ENCODE measurements around the gene OR2L13.

The OR2L13 gene

GRCh38 chr1:248094884-248095283 is at the start of gene OR2L13:
Gene OR2L13, plus strand, starts transcription at chr1:248095184. Its CDS starts 4,192 bp downstream, at chr1:248099376.
- no peaks in the 10 kb centered on the region for H3K9me3 ChIP-seq (ENCODE audit: control insufficient read depth, low read length)
- no peaks in the 10 kb centered on the region for H3K27me3 ChIP-seq (ENCODE audit: control insufficient read depth, insufficient read depth, low read length)
- no peak within 1 kb of the TSS for H3K9ac ChIP-seq
- H3K4me2 ChIP-seq (ENCODE audit: low read length) = no peak within 1 kb of the TSS
- no peaks in the 10 kb centered on the region for H3K36me3 ChIP-seq (ENCODE audit: control insufficient read depth, insufficient read depth, low read length)
- H2AFZ ChIP-seq = no peak within 1 kb of the TSS
- no peaks in the 10 kb centered on the region for H3K4me1 ChIP-seq
- no peak within 1 kb of the TSS for H3K27ac ChIP-seq
- no peaks in the 10 kb centered on the region for H3K79me2 ChIP-seq
- no peak within 1 kb of the TSS for H3K4me3 ChIP-seq (ENCODE audit: low read depth, low read length)
- no peak for TF ChIP-seq CTCF (IDR thresholded peaks at IDR 0.05)

- no peak overlapping the region for H3K9ac ChIP-seq
- H3K36me3 ChIP-seq (ENCODE audit: control insufficient read depth, insufficient read depth, low read length) = no peaks in the 10 kb centered on the region
- H3K9me3 ChIP-seq (ENCODE audit: control insufficient read depth, low read length) = no peaks in the 10 kb centered on the region
- H3K4me1 ChIP-seq = no peaks in the 10 kb centered on the region
- TF ChIP-seq CTCF (IDR thresholded peaks at IDR 0.05) = no peak
- no peak overlapping the region for H2AFZ ChIP-seq
- no peak overlapping the region for H3K4me2 ChIP-seq (ENCODE audit: low read length)
- H3K4me3 ChIP-seq (ENCODE audit: low read depth, low read length) = no peak overlapping the region
- H3K27ac ChIP-seq = no peak overlapping the region
- no peaks in the 10 kb centered on the region for H3K27me3 ChIP-seq (ENCODE audit: control insufficient read depth, insufficient read depth, low read length)
- no peaks in the 10 kb centered on the region for H3K79me2 ChIP-seq
These were observed 49.8 kb upstream of the OR2L13 start for GRCh38 chr1:248045209-248045608.

- H3K4me3 ChIP-seq (ENCODE audit: low read depth, low read length) = no peak within 1 kb of the TSS
- no peak within 1 kb of the TSS for H3K4me2 ChIP-seq (ENCODE audit: low read length)
- H3K27me3 ChIP-seq (ENCODE audit: control insufficient read depth, insufficient read depth, low read length) = no peaks in the 10 kb centered on the region
- no peaks in the 10 kb centered on the region for H3K9me3 ChIP-seq (ENCODE audit: control insufficient read depth, low read length)
- H2AFZ ChIP-seq = no peak within 1 kb of the TSS
- H3K4me1 ChIP-seq = no peaks in the 10 kb centered on the region
- H3K9ac ChIP-seq = no peak within 1 kb of the TSS
- TF ChIP-seq CTCF (IDR thresholded peaks at IDR 0.05) = no peak
- H3K27ac ChIP-seq = no peak within 1 kb of the TSS
- H3K36me3 ChIP-seq (ENCODE audit: control insufficient read depth, insufficient read depth, low read length) = no peaks in the 10 kb centered on the region
- no peaks in the 10 kb centered on the region for H3K79me2 ChIP-seq
These were observed 48.4 kb upstream of the OR2L13 start, which contains the start of gene OR2L3 for GRCh38 chr1:248046536-248046935. Gene OR2L3, plus strand, starts transcription at chr1:248046836. Its CDS starts 13,846 bp downstream, at chr1:248060682.

- TF ChIP-seq CTCF (IDR thresholded peaks at IDR 0.05) = no peak
- H3K4me3 ChIP-seq (ENCODE audit: low read depth, low read length) = no peak overlapping the region
These were observed 48.0 kb upstream of the OR2L13 start for GRCh38 chr1:248047008-248047407.

GRCh38 chr1:248054671-248055070 is 40.3 kb upstream of the OR2L13 start:
- Histone ChIP-seq H3K79me2 (no peaks in the 10 kb centered on the region), H3K4me2 (ENCODE audit: low read length) (no peak overlapping the region), H3K36me3 (ENCODE audit: control insufficient read depth, insufficient read depth, low read length) (no peaks in the 10 kb centered on the region), H3K27ac (no peak overlapping the region), H3K4me1 (no peaks in the 10 kb centered on the region), H3K9ac (no peak overlapping the region), H3K9me3 (ENCODE audit: control insufficient read depth, low read length) (no peaks in the 10 kb centered on the region), H3K4me3 (ENCODE audit: low read depth, low read length) (no peak overlapping the region), H2AFZ (no peak overlapping the region), H3K27me3 (ENCODE audit: control insufficient read depth, insufficient read depth, low read length) (no peaks in the 10 kb centered on the region)
- no peak for TF ChIP-seq CTCF (IDR thresholded peaks at IDR 0.05)

More at GRCh38 chr1:248047008-248047407, 48.0 kb upstream of the OR2L13 start:
- Histone ChIP-seq H2AFZ (no peak overlapping the region), H3K36me3 (ENCODE audit: control insufficient read depth, insufficient read depth, low read length) (no peaks in the 10 kb centered on the region), H3K79me2 (no peaks in the 10 kb centered on the region), H3K9ac (no peak overlapping the region), H3K27ac (no peak overlapping the region), H3K4me1 (no peaks in the 10 kb centered on the region), H3K27me3 (ENCODE audit: control insufficient read depth, insufficient read depth, low read length) (no peaks in the 10 kb centered on the region), H3K4me2 (ENCODE audit: low read length) (no peak overlapping the region), H3K9me3 (ENCODE audit: control insufficient read depth, low read length) (no peaks in the 10 kb centered on the region)

All from parathyroid adenoma (tissue), 2 donors.